Peyer's patch (tissue), 4 donors: ENCODE results near the gene PRRC2B. TPM values are rescaled to one million over a fixed set of nuclear protein-coding genes. Genes with fewer than 3 reads are reported as not detected.

Source experiments
- DNase-seq, 3 donors: peaks; one replicate each; pipeline ENCODE4 v3.0.0-alpha.2; 2017 to 2019
- H3K27ac ChIP-seq, 4 donors: fragments of 200-600 bp; sonication (generic); one replicate each; pipeline ENCODE4 v1.5.1; 2016 to 2019
- H3K27me3 ChIP-seq, 2 donors: fragments of 200-600 bp; sonication (generic); one replicate each; pipeline ENCODE4 v1.5.1; 2019
- H3K36me3 ChIP-seq, 3 donors: fragments of 200-600 bp; sonication (generic); one replicate each; pipeline ENCODE4 v1.5.1; 2016 to 2019
- H3K4me1 ChIP-seq, 4 donors: fragments of 200-600 bp; sonication (generic); one replicate each; pipeline ENCODE4 v1.5.1; 2016 to 2019
- H3K4me3 ChIP-seq, 4 donors: fragments of 200-600 bp; sonication (generic); 1 replicate in 3 of 4; 2 replicates in 1 of 4; pipeline ENCODE4 v1.5.1; 2016 to 2019; ENCODE audit warnings: mild to moderate bottlenecking in 1 of 4
- H3K9me3 ChIP-seq, 4 donors: fragments of 200-600 bp; sonication (generic); one replicate each; pipeline ENCODE4 v1.5.1; 2016 to 2019; ENCODE audit warnings: mild to moderate bottlenecking in 1 of 4
- CTCF ChIP-seq, 6 experiments: fragments of 450-650 bp in 4 of 6; fragments of 200-600 bp in 2 of 6; sonication (generic) in 1 of 6; IDR thresholded peaks; one replicate each; pipeline ENCODE4 v1.5.1; 2017 to 2019; ENCODE audit warnings: antibody characterized with exemption in 6 of 6, mild to moderate bottlenecking in 3 of 6, moderate library complexity in 1 of 6
- POLR2A ChIP-seq, 2 donors: fragments of 450-650 bp; IDR thresholded peaks; one replicate each; pipeline ENCODE4 v1.5.1; 2017; ENCODE audit warnings: antibody characterized with exemption in 2 of 2, mild to moderate bottlenecking in 2 of 2, moderate library complexity in 2 of 2
- total RNA-seq, 4 donors: library from RNA; depleted of rRNA; stranded (reverse); fragments of >200 nt; gene quantifications; one replicate each; pipeline ENCODE4 v1.1.0, GENCODE V29; 2016

The PRRC2B gene
- total RNA-seq, 4 donors from 2014 or later, result 109 to 174 (median 149) TPM

GRCh38 chr9:131443648-131444047 lies 49.8 kb downstream of the PRRC2B start:
- no peak overlapping the region for H3K4me3 ChIP-seq
- peaks cover 0 to 90% (median 0%) of the 10 kb centered on the region in 3 donors for H3K36me3 ChIP-seq
- H3K27ac ChIP-seq, result no peak overlapping the region
- no peak for TF ChIP-seq POLR2A (IDR thresholded peaks at IDR 0.05)
- no peak for TF ChIP-seq CTCF (IDR thresholded peaks at IDR 0.05)
- peaks cover 3 to 7% (median 5%) of the 10 kb centered on the region in 4 donors for H3K4me1 ChIP-seq
- H3K27me3 ChIP-seq, result no peaks in the 10 kb centered on the region
- no peaks in the 10 kb centered on the region for H3K9me3 ChIP-seq
- no peak for DNase-seq

DNA sequence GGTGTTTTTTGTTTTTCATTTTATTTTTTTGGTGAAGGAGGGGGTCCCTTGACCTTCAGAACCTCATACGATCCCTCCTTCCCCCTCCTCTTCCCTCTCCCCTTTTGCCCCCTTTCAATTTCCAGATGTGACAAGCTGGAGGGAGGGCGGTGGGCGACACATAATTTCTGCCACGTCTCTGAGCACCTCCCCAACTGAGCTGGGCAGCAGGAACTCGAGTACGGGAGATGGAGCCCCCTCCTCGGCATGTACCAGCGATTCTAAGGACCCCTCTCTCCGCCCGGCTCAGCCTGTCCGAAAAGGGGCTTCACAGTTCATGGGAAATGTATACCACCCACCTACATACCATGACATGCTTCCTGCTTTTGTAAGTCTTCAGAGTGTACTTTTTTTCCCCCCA lies 52.4 kb downstream of the PRRC2B start:
- Histone ChIP-seq H3K36me3 (peaks cover 0 to 89% (median 0%) of the 10 kb centered on the region in 3 donors), H3K27me3 (no peaks in the 10 kb centered on the region)

GRCh38 chr9:131447148-131447547 lies 53.3 kb downstream of the PRRC2B start:
- no peak overlapping the region for H3K4me3 ChIP-seq
- peaks cover 0 to under 1% (median 0%) of the 10 kb centered on the region in 4 donors for H3K4me1 ChIP-seq
- H3K27ac ChIP-seq, result no peak overlapping the region
- no peaks in the 10 kb centered on the region for H3K9me3 ChIP-seq
- H3K27me3 ChIP-seq, result no peaks in the 10 kb centered on the region
- H3K36me3 ChIP-seq, result peaks cover 0 to 92% (median 0%) of the 10 kb centered on the region in 3 donors
- TF ChIP-seq POLR2A (IDR thresholded peaks at IDR 0.05) (no peak), CTCF (IDR thresholded peaks at IDR 0.05) (no peak)
- peak in 1 of 3 donors; percentile 15 for DNase-seq

More for the DNA sequence above, 52.4 kb downstream of the PRRC2B start:
- H3K9me3 ChIP-seq, result no peaks in the 10 kb centered on the region
- H3K4me3 ChIP-seq, result no peak overlapping the region
- TF ChIP-seq CTCF (IDR thresholded peaks at IDR 0.05) (no peak), POLR2A (IDR thresholded peaks at IDR 0.05) (no peak)
- peaks cover under 1 to 5% (median 3%) of the 10 kb centered on the region in 4 donors for H3K4me1 ChIP-seq
- H3K27ac ChIP-seq, result no peak overlapping the region
- no peak for DNase-seq

DNA sequence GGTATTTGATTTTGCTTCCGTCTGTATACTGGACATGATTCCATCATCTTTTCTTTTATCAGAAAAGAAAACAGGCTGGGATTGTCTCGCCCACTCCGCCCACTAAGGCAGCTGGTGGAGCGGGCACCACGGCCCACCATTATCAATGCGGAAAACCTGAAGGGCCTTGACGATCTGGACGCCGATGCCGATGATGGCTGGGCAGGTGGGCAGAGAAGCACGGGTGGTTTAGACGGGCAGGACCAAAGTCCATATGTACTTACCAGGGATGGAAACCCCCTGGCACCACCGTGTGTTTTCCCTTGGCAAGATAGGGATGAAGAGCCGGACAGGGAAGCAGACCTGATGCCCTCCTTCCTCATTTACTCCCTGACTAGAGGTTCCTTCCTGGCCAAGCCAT lies 53.7 kb downstream of the PRRC2B start:
- Histone ChIP-seq H3K27ac (no peak overlapping the region), H3K4me1 (no peaks in the 10 kb centered on the region), H3K9me3 (no peaks in the 10 kb centered on the region), H3K36me3 (peaks cover 0 to 90% (median 0%) of the 10 kb centered on the region in 3 donors), H3K4me3 (no peak overlapping the region), H3K27me3 (no peaks in the 10 kb centered on the region)
- TF ChIP-seq POLR2A (IDR thresholded peaks at IDR 0.05), result no peak
- no peak for TF ChIP-seq CTCF (IDR thresholded peaks at IDR 0.05)
- DNase-seq, result peak in 1 of 3 donors; percentile 36

DNA sequence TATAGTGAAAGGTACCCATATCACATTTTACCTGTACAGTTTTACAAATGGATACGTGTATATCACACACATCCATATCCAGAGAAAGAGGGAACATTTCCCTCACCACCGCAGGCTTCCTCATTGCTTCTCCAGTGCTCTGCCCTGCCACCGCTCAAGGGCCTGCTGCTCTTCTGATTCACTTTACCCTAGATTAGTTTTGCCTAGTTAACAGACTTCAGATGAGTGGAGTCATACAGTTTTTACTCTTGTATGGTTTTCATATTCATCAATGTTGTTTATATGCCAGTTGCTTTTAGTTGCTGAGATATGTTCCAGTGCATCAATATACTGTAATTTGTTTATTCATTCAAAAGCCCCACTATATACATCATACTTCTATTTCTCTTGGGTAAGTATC lies 54.9 kb downstream of the PRRC2B start:
- DNase-seq, result peak in 1 of 3 donors; percentile 2
- no peaks in the 10 kb centered on the region for H3K27me3 ChIP-seq
- no peaks in the 10 kb centered on the region for H3K4me1 ChIP-seq
- H3K36me3 ChIP-seq, result peaks cover 0 to 85% (median 0%) of the 10 kb centered on the region in 3 donors
- no peak overlapping the region for H3K4me3 ChIP-seq
- TF ChIP-seq CTCF (IDR thresholded peaks at IDR 0.05) (no peak), POLR2A (IDR thresholded peaks at IDR 0.05) (no peak)
- no peaks in the 10 kb centered on the region for H3K9me3 ChIP-seq
- H3K27ac ChIP-seq, result no peak overlapping the region

DNA sequence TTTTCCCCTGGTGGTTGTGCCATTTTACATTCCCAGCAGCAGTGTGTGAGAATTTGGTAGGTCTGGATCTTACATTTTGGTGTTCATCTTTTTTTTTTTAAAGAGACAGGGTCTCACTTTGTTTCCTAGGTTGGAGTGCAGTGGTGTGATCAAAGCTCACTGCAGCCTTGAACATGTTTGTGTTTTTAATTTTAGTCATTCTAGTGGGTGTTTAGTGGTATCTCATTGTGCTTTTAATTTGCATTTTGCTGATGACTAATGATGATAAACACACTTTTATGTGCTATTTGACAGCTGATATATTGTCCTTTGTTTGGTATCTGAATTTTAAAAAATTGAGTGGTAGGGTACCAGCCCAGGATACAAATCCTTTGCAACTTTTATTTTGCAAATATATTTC lies 55.4 kb downstream of the PRRC2B start:
- no peak for DNase-seq
- TF ChIP-seq CTCF (IDR thresholded peaks at IDR 0.05) (no peak), POLR2A (IDR thresholded peaks at IDR 0.05) (no peak)
- Histone ChIP-seq H3K36me3 (peaks cover 0 to 85% (median 0%) of the 10 kb centered on the region in 3 donors), H3K4me3 (no peak overlapping the region), H3K9me3 (no peaks in the 10 kb centered on the region), H3K4me1 (no peaks in the 10 kb centered on the region), H3K27me3 (no peaks in the 10 kb centered on the region), H3K27ac (no peak overlapping the region)
